ENCODE data around the gene AKR7A3. TPM values are rescaled to one million over a fixed set of nuclear protein-coding genes. Genes with fewer than 3 reads are reported as not detected.

AKR7A3 gene
- total RNA-seq, 1 experiment from 2014 or later = 0.40 TPM

- H3K36me3 ChIP-seq (ENCODE audit: low read depth, low read length) = peaks cover 6% of the 10 kb centered on the region; the same call in 1 of the 2 replicates
- 0 out of 2 replicates have a peak, but pooled peaks cover 8% of the 10 kb centered on the region for H4K20me1 ChIP-seq (ENCODE audit: low read length)
- H3K4me2 ChIP-seq (ENCODE audit: low read length) = peak overlapping the region; percentile 93
- no peaks in the 10 kb centered on the region for H3K27me3 ChIP-seq (ENCODE audit: low read length)
- H3K79me2 ChIP-seq (ENCODE audit: low read length) = peaks cover 60% of the 10 kb centered on the region
- no peaks in the 10 kb centered on the region for H3K9me3 ChIP-seq (ENCODE audit: low read length)
- H3K4me1 ChIP-seq (ENCODE audit: insufficient read depth, low read length) = peaks cover 48% of the 10 kb centered on the region
- no peak for TF ChIP-seq EZH2phosphoT487 (IDR thresholded peaks at IDR 0.05; ENCODE audit: borderline replicate concordance, low read length)
- no peak for TF ChIP-seq EZH2 (IDR thresholded peaks at IDR 0.05; ENCODE audit: low read length, unreplicated experiment)
- no peak for TF ChIP-seq CTCF (conservative IDR thresholded peaks at IDR 0.05; ENCODE audit: low read depth, low read length)
- H3F3A ChIP-seq (ENCODE audit: low read length, unreplicated experiment) = no peaks in the 10 kb centered on the region
- ATAC-seq (no peak), DNase-seq (no peak)
- H3K27ac ChIP-seq (ENCODE audit: low read length) = peak overlapping the region; percentile 8
- BruUV-seq (replicated peaks) = TSS peak; percentile 52
- H2AFZ ChIP-seq (ENCODE audit: low read length) = peak overlapping the region; percentile 79
- H3K9ac ChIP-seq (ENCODE audit: low read length) = peak overlapping the region; percentile 95
- intact Hi-C loops (cut with micrococcal nuclease) = no loop called here
- peak overlapping the region; percentile 94 for H3K4me3 ChIP-seq (ENCODE audit: low read length)
- ChIA-PET POLR2A (ENCODE audit: unreplicated experiment) (no interaction called here), CTCF (interaction anchor here (0.5 kb wide), 2 partner anchors 26 to 347 kb away, joined by 3 to 10 read pairs; no protein-coding TSS in a partner anchor)
- H3K9me2 ChIP-seq (replicated peaks; ENCODE audit: low read length) = no peaks in the 10 kb centered on the region
Observed at GRCh38 chr1:19312782-19313635, 24.4 kb upstream of the AKR7A3 start.

GRCh38 chr1:19311931-19312781 lies 23.6 kb upstream of the AKR7A3 start, which contains the start of the genes AKR7A2 and SLC66A1:
Gene AKR7A2, minus strand, starts transcription at chr1:19312144. Its CDS starts 20 bp downstream, at chr1:19312124.
Gene SLC66A1, plus strand, starts transcription at chr1:19312326. Its CDS starts 5,352 bp downstream, at chr1:19317678.
- peak; percentile 94 for DNase-seq
- Histone ChIP-seq H3K79me2 (ENCODE audit: low read length) (peaks cover 60% of the 10 kb centered on the region), H3K9ac (ENCODE audit: low read length) (peak within 1 kb of the TSS; percentile 95), H3K9me3 (ENCODE audit: low read length) (no peaks in the 10 kb centered on the region), H3K27me3 (ENCODE audit: low read length) (no peaks in the 10 kb centered on the region), H3K36me3 (ENCODE audit: low read depth, low read length) (peaks cover 13% of the 10 kb centered on the region; the same call in 1 of the 2 replicates), H3F3A (ENCODE audit: low read length, unreplicated experiment) (no peaks in the 10 kb centered on the region), H3K4me3 (ENCODE audit: low read length) (peak within 1 kb of the TSS; percentile 94), H4K20me1 (ENCODE audit: low read length) (0 out of 2 replicates have a peak, but pooled peaks cover 8% of the 10 kb centered on the region), H3K4me1 (ENCODE audit: insufficient read depth, low read length) (peaks cover 48% of the 10 kb centered on the region), H3K9me2 (replicated peaks; ENCODE audit: low read length) (no peaks in the 10 kb centered on the region), H2AFZ (ENCODE audit: low read length) (peak within 1 kb of the TSS; percentile 89), H3K4me2 (ENCODE audit: low read length) (peak within 1 kb of the TSS; percentile 96), H3K27ac (ENCODE audit: low read length) (peak within 1 kb of the TSS; percentile 8)
- CTCF ChIA-PET = interaction anchor here (0.5 kb wide), 2 partner anchors 27 to 347 kb away, joined by 3 to 10 read pairs; no protein-coding TSS in a partner anchor
- no peak for TF ChIP-seq EZH2 (IDR thresholded peaks at IDR 0.05; ENCODE audit: low read length, unreplicated experiment)
- no peak for TF ChIP-seq CTCF (conservative IDR thresholded peaks at IDR 0.05; ENCODE audit: low read depth, low read length)
- TF ChIP-seq EZH2phosphoT487 (IDR thresholded peaks at IDR 0.05; ENCODE audit: borderline replicate concordance, low read length) = no peak
- intact Hi-C loops (cut with micrococcal nuclease) = no loop called here
- peak; percentile 84 for ATAC-seq
- no TSS peak for BruUV-seq (replicated peaks)
- POLR2A ChIA-PET (ENCODE audit: unreplicated experiment) = no interaction called here

Measured in PC-3 (cell line).